Neural cell (in vitro differentiated cells): ENCODE data around the gene PRKG1. TPM values are rescaled to one million over a fixed set of nuclear protein-coding genes. Genes with fewer than 3 reads are reported as not detected.
"Not testable (repeated sequence)": the region's sequence is repeated elsewhere in the genome, so short reads cannot be mapped to it uniquely, and the experiment has no call there.

Experiments
- H2AFZ ChIP-seq: fragments of 200-600, 300-800 bp; sonication (generic), shearing (Covaris generic); 2 replicates; pipeline ENCODE4 v1.6.0; 2014; ENCODE audit warnings: low read depth, mild to moderate bottlenecking, antibody characterized with exemption, low read length, moderate library complexity
- H3F3A ChIP-seq: fragments of 200-600 bp; shearing (Covaris generic); 2 replicates; pipeline ENCODE4 v1.6.1; 2016; ENCODE audit warnings: mild to moderate bottlenecking, moderate library complexity, mixed read lengths, antibody characterized with exemption, low read length; ENCODE audit not compliant: insufficient read depth, poor library complexity, severe bottlenecking
- H3K27ac ChIP-seq: fragments of 200-600, 300-800 bp; sonication (generic), shearing (Covaris generic); 2 replicates; pipeline ENCODE4 v1.5.1; 2014; ENCODE audit warnings: mild to moderate bottlenecking, low read length, moderate library complexity
- H3K27me3 ChIP-seq: fragments of 300-800, 200-600 bp; sonication (generic), shearing (Covaris generic); 2 replicates; pipeline ENCODE4 v1.6.0; 2014; ENCODE audit warnings: mild to moderate bottlenecking, low read depth, low read length, moderate library complexity; ENCODE audit not compliant: insufficient read depth
- H3K36me3 ChIP-seq: fragments of 300-800, 200-600 bp; sonication (generic), shearing (Covaris generic); 2 replicates; pipeline ENCODE4 v1.5.1; 2014; ENCODE audit warnings: mild to moderate bottlenecking, antibody characterized with exemption, low read length, moderate library complexity; ENCODE audit not compliant: insufficient read depth
- H3K4me2 ChIP-seq: fragments of 300-800, 200-600 bp; sonication (generic), shearing (Covaris generic); 2 replicates; pipeline ENCODE4 v1.6.0; 2014; ENCODE audit warnings: mild to moderate bottlenecking, low read length
- H3K4me3 ChIP-seq: fragments of 300-800, 200-600 bp; sonication (generic), shearing (Covaris generic); 2 replicates; pipeline ENCODE4 v1.5.1; 2014; ENCODE audit warnings: mild to moderate bottlenecking, low read length, moderate library complexity
- H3K79me2 ChIP-seq: fragments of 200-600 bp; shearing (Covaris generic); replicated peaks from 2 replicates; pipeline ENCODE4 v1.6.0; 2014; ENCODE audit warnings: mild to moderate bottlenecking, low read length, moderate library complexity; ENCODE audit not compliant: insufficient read depth
- H3K9ac ChIP-seq: fragments of 300-800, 200-600 bp; sonication (generic), shearing (Covaris generic); 2 replicates; pipeline ENCODE4 v1.6.1; 2016; ENCODE audit warnings: mild to moderate bottlenecking, low read length, mixed read lengths
- H3K9me2 ChIP-seq: fragments of 200-600 bp; shearing (Covaris generic); 2 replicates; pipeline ENCODE4 v1.6.1; 2016; ENCODE audit warnings: mild to moderate bottlenecking, low read length, mixed read lengths; ENCODE audit not compliant: insufficient read depth
- H3K9me3 ChIP-seq: fragments of 200-600, 300-800 bp; sonication (generic), shearing (Covaris generic); 2 replicates; pipeline ENCODE4 v1.6.1; 2016; ENCODE audit warnings: mild to moderate bottlenecking, mixed run types, low read length, moderate library complexity, mixed read lengths
- H4K20me1 ChIP-seq: fragments of 200-600 bp; shearing (Covaris generic); 2 replicates; pipeline ENCODE4 v1.6.1; 2016; ENCODE audit warnings: mild to moderate bottlenecking, mixed run types; ENCODE audit not compliant: insufficient read depth
- EP300 ChIP-seq: fragments of 450-650 bp; conservative IDR thresholded peaks from 2 replicates; pipeline ENCODE4 v1.6.1; 2014; ENCODE audit warnings: antibody characterized with exemption, mild to moderate bottlenecking, moderate library complexity; ENCODE audit not compliant: poor library complexity, severe bottlenecking
- EZH2 ChIP-seq: fragments of 200-600, 300-800 bp; shearing (Covaris generic), sonication (generic); IDR thresholded peaks from 2 replicates; pipeline ENCODE4 v1.6.1; 2014; ENCODE audit warnings: antibody characterized with exemption, low read length, borderline replicate concordance, mild to moderate bottlenecking; ENCODE audit not compliant: insufficient read depth, poor library complexity, severe bottlenecking
- MXI1 ChIP-seq: fragments of 450-650 bp; conservative IDR thresholded peaks from 2 replicates; pipeline ENCODE4 v1.6.1; 2014; ENCODE audit warnings: antibody characterized with exemption, mild to moderate bottlenecking; ENCODE audit not compliant: poor library complexity, severe bottlenecking
- POLR2AphosphoS5 ChIP-seq: IDR thresholded peaks from 2 replicates; pipeline ENCODE4 v1.6.1; 2012
- RAD21 ChIP-seq: fragments of 450-650 bp; conservative IDR thresholded peaks from 2 replicates; pipeline ENCODE4 v1.6.1; 2014; ENCODE audit warnings: antibody characterized with exemption, mild to moderate bottlenecking, moderate library complexity
- SMC3 ChIP-seq: fragments of 450-650 bp; conservative IDR thresholded peaks from 2 replicates; pipeline ENCODE4 v1.6.1; 2014; ENCODE audit warnings: antibody characterized with exemption, mild to moderate bottlenecking, moderate library complexity; ENCODE audit not compliant: poor library complexity
- TAF1 ChIP-seq: IDR thresholded peaks from 2 replicates; pipeline ENCODE4 v1.6.1; 2012; ENCODE audit warnings: low read depth
- polyA plus RNA-seq: library from polyadenylated mRNA; depleted of rRNA; stranded (reverse); fragments of >200 nt; gene quantifications from 2 replicates; pipeline ENCODE4 v1.2.3, GENCODE V29; 2014
- TF ChIP-seq, protein P1 (sequence below): fragments of 450-650 bp; IDR thresholded peaks from 2 replicates; pipeline ENCODE4 v1.5.1; 2014; ENCODE audit warnings: antibody characterized with exemption, mild to moderate bottlenecking, moderate library complexity; ENCODE audit not compliant: poor library complexity, severe bottlenecking
- TF ChIP-seq, protein P2 (sequence below): IDR thresholded peaks from 2 replicates; pipeline ENCODE4 v1.6.1; 2012; ENCODE audit warnings: borderline replicate concordance

PRKG1 gene
- polyA plus RNA-seq, 1 donor from 2014 or later: 2.2 TPM

- H3F3A ChIP-seq, H3K36me3 ChIP-seq, H3K27ac ChIP-seq, H3K9me2 ChIP-seq, H2AFZ ChIP-seq, H3K79me2 ChIP-seq, H3K9me3 ChIP-seq, H3K27me3 ChIP-seq, H3K9ac ChIP-seq, H3K4me3 ChIP-seq, H3K4me2 ChIP-seq, H4K20me1 ChIP-seq: not testable (repeated sequence)
Observed at GRCh38 chr10:52247929-52248328, 1173.6 kb downstream of the PRKG1 start.

DNA sequence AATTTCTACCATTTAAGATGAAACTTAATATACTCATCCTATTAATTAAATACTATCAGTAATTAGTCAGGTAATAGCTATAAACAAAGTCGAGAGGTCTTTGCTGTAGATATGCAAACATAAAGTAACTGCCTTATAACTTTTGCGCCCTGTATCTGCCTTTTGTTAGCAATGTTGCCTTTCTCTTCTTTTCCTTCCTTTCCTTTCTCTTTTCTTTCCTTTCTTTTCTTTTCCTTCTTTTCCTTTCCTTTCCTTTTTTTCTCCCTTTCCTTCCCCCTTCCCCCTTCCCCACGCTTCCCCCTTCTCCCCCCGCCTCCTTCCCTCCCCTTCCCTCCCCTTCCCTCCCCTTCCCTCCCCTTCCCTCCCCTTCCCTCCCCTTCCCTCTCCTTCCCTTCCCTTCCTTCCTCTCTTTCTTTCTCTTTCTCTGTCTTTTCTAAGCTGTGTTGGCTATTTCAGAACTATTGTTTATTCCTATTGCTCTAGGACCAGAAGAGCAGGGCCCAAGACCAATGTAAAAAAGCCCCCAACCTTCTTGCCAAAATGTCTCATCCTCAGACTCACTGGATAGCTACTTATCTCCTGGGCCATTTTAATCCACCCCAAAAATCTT is 1174.5 kb downstream of the PRKG1 start:
- H3K4me3 ChIP-seq: no peak overlapping the region

GRCh38 chr10:52249850-52250395 is 1175.6 kb downstream of the PRKG1 start:
- H3K27ac ChIP-seq: no peak overlapping the region
- no peaks in the 10 kb centered on the region for H3K79me2 ChIP-seq
- H3K9me3 ChIP-seq: no peaks in the 10 kb centered on the region
- no peak for TF ChIP-seq EP300
- no peak for TF ChIP-seq SMC3
- no peak for TF ChIP-seq EZH2
- no peak for TF ChIP-seq TAF1
- TF ChIP-seq POLR2AphosphoS5: no peak
- TF ChIP-seq, protein P1, sequence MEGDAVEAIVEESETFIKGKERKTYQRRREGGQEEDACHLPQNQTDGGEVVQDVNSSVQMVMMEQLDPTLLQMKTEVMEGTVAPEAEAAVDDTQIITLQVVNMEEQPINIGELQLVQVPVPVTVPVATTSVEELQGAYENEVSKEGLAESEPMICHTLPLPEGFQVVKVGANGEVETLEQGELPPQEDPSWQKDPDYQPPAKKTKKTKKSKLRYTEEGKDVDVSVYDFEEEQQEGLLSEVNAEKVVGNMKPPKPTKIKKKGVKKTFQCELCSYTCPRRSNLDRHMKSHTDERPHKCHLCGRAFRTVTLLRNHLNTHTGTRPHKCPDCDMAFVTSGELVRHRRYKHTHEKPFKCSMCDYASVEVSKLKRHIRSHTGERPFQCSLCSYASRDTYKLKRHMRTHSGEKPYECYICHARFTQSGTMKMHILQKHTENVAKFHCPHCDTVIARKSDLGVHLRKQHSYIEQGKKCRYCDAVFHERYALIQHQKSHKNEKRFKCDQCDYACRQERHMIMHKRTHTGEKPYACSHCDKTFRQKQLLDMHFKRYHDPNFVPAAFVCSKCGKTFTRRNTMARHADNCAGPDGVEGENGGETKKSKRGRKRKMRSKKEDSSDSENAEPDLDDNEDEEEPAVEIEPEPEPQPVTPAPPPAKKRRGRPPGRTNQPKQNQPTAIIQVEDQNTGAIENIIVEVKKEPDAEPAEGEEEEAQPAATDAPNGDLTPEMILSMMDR: no peak
- TF ChIP-seq RAD21: no peak
- TF ChIP-seq MXI1: no peak

More for the DNA sequence above, 1174.5 kb downstream of the PRKG1 start:
- H3K27me3 ChIP-seq: no peaks in the 10 kb centered on the region
- TF ChIP-seq, protein P2, sequence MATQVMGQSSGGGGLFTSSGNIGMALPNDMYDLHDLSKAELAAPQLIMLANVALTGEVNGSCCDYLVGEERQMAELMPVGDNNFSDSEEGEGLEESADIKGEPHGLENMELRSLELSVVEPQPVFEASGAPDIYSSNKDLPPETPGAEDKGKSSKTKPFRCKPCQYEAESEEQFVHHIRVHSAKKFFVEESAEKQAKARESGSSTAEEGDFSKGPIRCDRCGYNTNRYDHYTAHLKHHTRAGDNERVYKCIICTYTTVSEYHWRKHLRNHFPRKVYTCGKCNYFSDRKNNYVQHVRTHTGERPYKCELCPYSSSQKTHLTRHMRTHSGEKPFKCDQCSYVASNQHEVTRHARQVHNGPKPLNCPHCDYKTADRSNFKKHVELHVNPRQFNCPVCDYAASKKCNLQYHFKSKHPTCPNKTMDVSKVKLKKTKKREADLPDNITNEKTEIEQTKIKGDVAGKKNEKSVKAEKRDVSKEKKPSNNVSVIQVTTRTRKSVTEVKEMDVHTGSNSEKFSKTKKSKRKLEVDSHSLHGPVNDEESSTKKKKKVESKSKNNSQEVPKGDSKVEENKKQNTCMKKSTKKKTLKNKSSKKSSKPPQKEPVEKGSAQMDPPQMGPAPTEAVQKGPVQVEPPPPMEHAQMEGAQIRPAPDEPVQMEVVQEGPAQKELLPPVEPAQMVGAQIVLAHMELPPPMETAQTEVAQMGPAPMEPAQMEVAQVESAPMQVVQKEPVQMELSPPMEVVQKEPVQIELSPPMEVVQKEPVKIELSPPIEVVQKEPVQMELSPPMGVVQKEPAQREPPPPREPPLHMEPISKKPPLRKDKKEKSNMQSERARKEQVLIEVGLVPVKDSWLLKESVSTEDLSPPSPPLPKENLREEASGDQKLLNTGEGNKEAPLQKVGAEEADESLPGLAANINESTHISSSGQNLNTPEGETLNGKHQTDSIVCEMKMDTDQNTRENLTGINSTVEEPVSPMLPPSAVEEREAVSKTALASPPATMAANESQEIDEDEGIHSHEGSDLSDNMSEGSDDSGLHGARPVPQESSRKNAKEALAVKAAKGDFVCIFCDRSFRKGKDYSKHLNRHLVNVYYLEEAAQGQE: no peak
- no peak for TF ChIP-seq EP300
- TF ChIP-seq, protein P1: no peak
- TF ChIP-seq TAF1: no peak
- TF ChIP-seq EZH2: no peak
- no peak for TF ChIP-seq SMC3
- no peak overlapping the region for H3K9ac ChIP-seq
- no peak overlapping the region for H3K4me2 ChIP-seq
- H3K79me2 ChIP-seq: no peaks in the 10 kb centered on the region
- H3K9me3 ChIP-seq: no peaks in the 10 kb centered on the region
- H3K9me2 ChIP-seq: no peaks in the 10 kb centered on the region
- no peaks in the 10 kb centered on the region for H4K20me1 ChIP-seq
- H2AFZ ChIP-seq: no peak overlapping the region
- H3K36me3 ChIP-seq: no peaks in the 10 kb centered on the region
- H3K27ac ChIP-seq: no peak overlapping the region
- no peaks in the 10 kb centered on the region for H3F3A ChIP-seq

More at GRCh38 chr10:52249850-52250395, 1175.6 kb downstream of the PRKG1 start:
- Histone ChIP-seq H3F3A (no peaks in the 10 kb centered on the region), H3K4me3 (no peak overlapping the region), H3K36me3 (no peaks in the 10 kb centered on the region), H4K20me1 (no peaks in the 10 kb centered on the region), H3K9me2 (no peaks in the 10 kb centered on the region), H2AFZ (no peak overlapping the region), H3K9ac (no peak overlapping the region), H3K4me2 (no peak overlapping the region), H3K27me3 (no peaks in the 10 kb centered on the region)
